Neural cell (in vitro differentiated cells): ENCODE data around the gene NCBP3. TPM values are rescaled to one million over a fixed set of nuclear protein-coding genes. Genes with fewer than 3 reads are reported as not detected.

ENCODE experiments used
- H2AFZ ChIP-seq: fragments of 200-600, 300-800 bp; sonication (generic), shearing (Covaris generic); 2 replicates; pipeline ENCODE4 v1.6.0; 2014; ENCODE audit warnings: low read depth, mild to moderate bottlenecking, antibody characterized with exemption, low read length, moderate library complexity
- H3F3A ChIP-seq: fragments of 200-600 bp; shearing (Covaris generic); 2 replicates; pipeline ENCODE4 v1.6.1; 2016; ENCODE audit warnings: mild to moderate bottlenecking, moderate library complexity, mixed read lengths, antibody characterized with exemption, low read length; ENCODE audit not compliant: insufficient read depth, poor library complexity, severe bottlenecking
- H3K27ac ChIP-seq: fragments of 200-600, 300-800 bp; sonication (generic), shearing (Covaris generic); 2 replicates; pipeline ENCODE4 v1.5.1; 2014; ENCODE audit warnings: mild to moderate bottlenecking, low read length, moderate library complexity
- H3K27me3 ChIP-seq: fragments of 300-800, 200-600 bp; sonication (generic), shearing (Covaris generic); 2 replicates; pipeline ENCODE4 v1.6.0; 2014; ENCODE audit warnings: mild to moderate bottlenecking, low read depth, low read length, moderate library complexity; ENCODE audit not compliant: insufficient read depth
- H3K36me3 ChIP-seq: fragments of 300-800, 200-600 bp; sonication (generic), shearing (Covaris generic); 2 replicates; pipeline ENCODE4 v1.5.1; 2014; ENCODE audit warnings: mild to moderate bottlenecking, antibody characterized with exemption, low read length, moderate library complexity; ENCODE audit not compliant: insufficient read depth
- H3K4me2 ChIP-seq: fragments of 300-800, 200-600 bp; sonication (generic), shearing (Covaris generic); 2 replicates; pipeline ENCODE4 v1.6.0; 2014; ENCODE audit warnings: mild to moderate bottlenecking, low read length
- H3K4me3 ChIP-seq: fragments of 300-800, 200-600 bp; sonication (generic), shearing (Covaris generic); 2 replicates; pipeline ENCODE4 v1.5.1; 2014; ENCODE audit warnings: mild to moderate bottlenecking, low read length, moderate library complexity
- H3K79me2 ChIP-seq: fragments of 200-600 bp; shearing (Covaris generic); replicated peaks from 2 replicates; pipeline ENCODE4 v1.6.0; 2014; ENCODE audit warnings: mild to moderate bottlenecking, low read length, moderate library complexity; ENCODE audit not compliant: insufficient read depth
- H3K9ac ChIP-seq: fragments of 300-800, 200-600 bp; sonication (generic), shearing (Covaris generic); 2 replicates; pipeline ENCODE4 v1.6.1; 2016; ENCODE audit warnings: mild to moderate bottlenecking, low read length, mixed read lengths
- H3K9me2 ChIP-seq: fragments of 200-600 bp; shearing (Covaris generic); 2 replicates; pipeline ENCODE4 v1.6.1; 2016; ENCODE audit warnings: mild to moderate bottlenecking, low read length, mixed read lengths; ENCODE audit not compliant: insufficient read depth
- H3K9me3 ChIP-seq: fragments of 200-600, 300-800 bp; sonication (generic), shearing (Covaris generic); 2 replicates; pipeline ENCODE4 v1.6.1; 2016; ENCODE audit warnings: mild to moderate bottlenecking, mixed run types, low read length, moderate library complexity, mixed read lengths
- H4K20me1 ChIP-seq: fragments of 200-600 bp; shearing (Covaris generic); 2 replicates; pipeline ENCODE4 v1.6.1; 2016; ENCODE audit warnings: mild to moderate bottlenecking, mixed run types; ENCODE audit not compliant: insufficient read depth
- EP300 ChIP-seq: fragments of 450-650 bp; conservative IDR thresholded peaks from 2 replicates; pipeline ENCODE4 v1.6.1; 2014; ENCODE audit warnings: antibody characterized with exemption, mild to moderate bottlenecking, moderate library complexity; ENCODE audit not compliant: poor library complexity, severe bottlenecking
- EZH2 ChIP-seq: fragments of 200-600, 300-800 bp; shearing (Covaris generic), sonication (generic); IDR thresholded peaks from 2 replicates; pipeline ENCODE4 v1.6.1; 2014; ENCODE audit warnings: antibody characterized with exemption, low read length, borderline replicate concordance, mild to moderate bottlenecking; ENCODE audit not compliant: insufficient read depth, poor library complexity, severe bottlenecking
- MXI1 ChIP-seq: fragments of 450-650 bp; conservative IDR thresholded peaks from 2 replicates; pipeline ENCODE4 v1.6.1; 2014; ENCODE audit warnings: antibody characterized with exemption, mild to moderate bottlenecking; ENCODE audit not compliant: poor library complexity, severe bottlenecking
- POLR2AphosphoS5 ChIP-seq: IDR thresholded peaks from 2 replicates; pipeline ENCODE4 v1.6.1; 2012
- RAD21 ChIP-seq: fragments of 450-650 bp; conservative IDR thresholded peaks from 2 replicates; pipeline ENCODE4 v1.6.1; 2014; ENCODE audit warnings: antibody characterized with exemption, mild to moderate bottlenecking, moderate library complexity
- SMC3 ChIP-seq: fragments of 450-650 bp; conservative IDR thresholded peaks from 2 replicates; pipeline ENCODE4 v1.6.1; 2014; ENCODE audit warnings: antibody characterized with exemption, mild to moderate bottlenecking, moderate library complexity; ENCODE audit not compliant: poor library complexity
- TAF1 ChIP-seq: IDR thresholded peaks from 2 replicates; pipeline ENCODE4 v1.6.1; 2012; ENCODE audit warnings: low read depth
- polyA plus RNA-seq: library from polyadenylated mRNA; depleted of rRNA; stranded (reverse); fragments of >200 nt; gene quantifications from 2 replicates; pipeline ENCODE4 v1.2.3, GENCODE V29; 2014
- TF ChIP-seq, protein P1 (sequence below): IDR thresholded peaks from 2 replicates; pipeline ENCODE4 v1.6.1; 2012; ENCODE audit warnings: borderline replicate concordance
- TF ChIP-seq, protein P2 (sequence below): fragments of 450-650 bp; IDR thresholded peaks from 2 replicates; pipeline ENCODE4 v1.5.1; 2014; ENCODE audit warnings: antibody characterized with exemption, mild to moderate bottlenecking, moderate library complexity; ENCODE audit not compliant: poor library complexity, severe bottlenecking

Gene NCBP3
- polyA plus RNA-seq, 1 donor from 2014 or later: 132 TPM

DNA sequence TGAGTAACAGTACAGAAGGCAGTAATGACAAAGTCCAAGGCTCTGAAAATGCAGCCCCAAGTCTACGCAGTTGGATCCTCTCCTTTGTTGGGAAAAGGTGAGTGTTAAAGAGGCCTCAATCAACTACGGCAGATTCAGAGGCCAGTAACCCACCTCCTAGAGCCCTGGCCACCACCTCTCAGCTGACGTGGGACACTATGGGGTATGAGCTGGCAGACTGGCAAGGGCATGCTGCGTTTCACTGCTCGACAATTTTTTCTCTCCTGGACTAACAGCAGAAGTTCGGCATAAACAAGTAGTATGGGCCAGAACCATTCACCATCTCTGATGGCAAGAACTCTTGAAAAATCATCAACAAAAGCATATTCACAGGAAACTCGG is 17.2 kb downstream of the NCBP3 start:
- no peaks in the 10 kb centered on the region for H3K9me3 ChIP-seq
- no peak overlapping the region for H3K27ac ChIP-seq
- no peak overlapping the region for H2AFZ ChIP-seq
- no peaks in the 10 kb centered on the region for H3K27me3 ChIP-seq
- H3K79me2 ChIP-seq: no peaks in the 10 kb centered on the region
- no peak overlapping the region for H3K9ac ChIP-seq
- no peaks in the 10 kb centered on the region for H3F3A ChIP-seq
- H4K20me1 ChIP-seq: peaks cover 4% of the 10 kb centered on the region
- H3K9me2 ChIP-seq: no peaks in the 10 kb centered on the region
- no peaks in the 10 kb centered on the region for H3K36me3 ChIP-seq
- no peak overlapping the region for H3K4me3 ChIP-seq
- no peak overlapping the region for H3K4me2 ChIP-seq
- TF ChIP-seq, protein P1, sequence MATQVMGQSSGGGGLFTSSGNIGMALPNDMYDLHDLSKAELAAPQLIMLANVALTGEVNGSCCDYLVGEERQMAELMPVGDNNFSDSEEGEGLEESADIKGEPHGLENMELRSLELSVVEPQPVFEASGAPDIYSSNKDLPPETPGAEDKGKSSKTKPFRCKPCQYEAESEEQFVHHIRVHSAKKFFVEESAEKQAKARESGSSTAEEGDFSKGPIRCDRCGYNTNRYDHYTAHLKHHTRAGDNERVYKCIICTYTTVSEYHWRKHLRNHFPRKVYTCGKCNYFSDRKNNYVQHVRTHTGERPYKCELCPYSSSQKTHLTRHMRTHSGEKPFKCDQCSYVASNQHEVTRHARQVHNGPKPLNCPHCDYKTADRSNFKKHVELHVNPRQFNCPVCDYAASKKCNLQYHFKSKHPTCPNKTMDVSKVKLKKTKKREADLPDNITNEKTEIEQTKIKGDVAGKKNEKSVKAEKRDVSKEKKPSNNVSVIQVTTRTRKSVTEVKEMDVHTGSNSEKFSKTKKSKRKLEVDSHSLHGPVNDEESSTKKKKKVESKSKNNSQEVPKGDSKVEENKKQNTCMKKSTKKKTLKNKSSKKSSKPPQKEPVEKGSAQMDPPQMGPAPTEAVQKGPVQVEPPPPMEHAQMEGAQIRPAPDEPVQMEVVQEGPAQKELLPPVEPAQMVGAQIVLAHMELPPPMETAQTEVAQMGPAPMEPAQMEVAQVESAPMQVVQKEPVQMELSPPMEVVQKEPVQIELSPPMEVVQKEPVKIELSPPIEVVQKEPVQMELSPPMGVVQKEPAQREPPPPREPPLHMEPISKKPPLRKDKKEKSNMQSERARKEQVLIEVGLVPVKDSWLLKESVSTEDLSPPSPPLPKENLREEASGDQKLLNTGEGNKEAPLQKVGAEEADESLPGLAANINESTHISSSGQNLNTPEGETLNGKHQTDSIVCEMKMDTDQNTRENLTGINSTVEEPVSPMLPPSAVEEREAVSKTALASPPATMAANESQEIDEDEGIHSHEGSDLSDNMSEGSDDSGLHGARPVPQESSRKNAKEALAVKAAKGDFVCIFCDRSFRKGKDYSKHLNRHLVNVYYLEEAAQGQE: no peak
- TF ChIP-seq TAF1 (no peak), EZH2 (no peak), SMC3 (no peak), EP300 (no peak), POLR2AphosphoS5 (no peak), RAD21 (no peak), MXI1 (no peak)
- TF ChIP-seq, protein P2, sequence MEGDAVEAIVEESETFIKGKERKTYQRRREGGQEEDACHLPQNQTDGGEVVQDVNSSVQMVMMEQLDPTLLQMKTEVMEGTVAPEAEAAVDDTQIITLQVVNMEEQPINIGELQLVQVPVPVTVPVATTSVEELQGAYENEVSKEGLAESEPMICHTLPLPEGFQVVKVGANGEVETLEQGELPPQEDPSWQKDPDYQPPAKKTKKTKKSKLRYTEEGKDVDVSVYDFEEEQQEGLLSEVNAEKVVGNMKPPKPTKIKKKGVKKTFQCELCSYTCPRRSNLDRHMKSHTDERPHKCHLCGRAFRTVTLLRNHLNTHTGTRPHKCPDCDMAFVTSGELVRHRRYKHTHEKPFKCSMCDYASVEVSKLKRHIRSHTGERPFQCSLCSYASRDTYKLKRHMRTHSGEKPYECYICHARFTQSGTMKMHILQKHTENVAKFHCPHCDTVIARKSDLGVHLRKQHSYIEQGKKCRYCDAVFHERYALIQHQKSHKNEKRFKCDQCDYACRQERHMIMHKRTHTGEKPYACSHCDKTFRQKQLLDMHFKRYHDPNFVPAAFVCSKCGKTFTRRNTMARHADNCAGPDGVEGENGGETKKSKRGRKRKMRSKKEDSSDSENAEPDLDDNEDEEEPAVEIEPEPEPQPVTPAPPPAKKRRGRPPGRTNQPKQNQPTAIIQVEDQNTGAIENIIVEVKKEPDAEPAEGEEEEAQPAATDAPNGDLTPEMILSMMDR: no peak

DNA sequence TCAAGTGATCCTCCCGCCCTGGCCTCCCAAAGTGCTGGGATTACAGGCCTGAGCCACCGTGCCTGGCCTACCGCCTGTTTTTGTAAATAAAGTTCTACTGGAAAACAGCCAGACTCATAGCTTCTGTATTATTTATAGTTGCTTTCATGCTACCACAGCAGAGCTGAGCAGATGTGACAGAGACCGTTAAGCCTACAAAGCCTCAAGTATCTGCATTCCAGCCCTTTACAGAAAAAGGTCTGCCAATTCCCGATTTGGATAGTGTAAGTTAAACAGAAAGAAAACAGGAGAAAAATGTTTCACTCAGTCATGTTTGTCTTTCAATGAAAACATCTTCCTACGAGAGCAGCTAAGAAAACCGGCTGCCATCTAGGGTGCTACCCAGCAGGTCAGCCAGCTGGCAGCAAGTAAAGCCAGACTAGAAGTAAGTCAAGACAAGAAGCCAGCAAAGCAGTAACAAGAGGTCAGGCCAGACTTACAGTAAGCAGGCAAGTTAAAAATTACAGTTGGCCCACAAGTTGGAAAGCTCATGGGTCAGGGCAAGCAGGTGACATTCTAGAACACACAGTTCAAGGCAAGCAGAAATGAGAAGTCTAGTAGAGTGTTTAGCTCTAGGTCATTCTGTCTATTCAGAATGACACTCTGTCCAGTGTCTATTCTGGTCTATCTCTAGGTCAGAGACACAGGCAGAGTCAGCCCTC is 17.7 kb downstream of the NCBP3 start:
- Histone ChIP-seq H3K9me3 (no peaks in the 10 kb centered on the region), H3K4me2 (no peak overlapping the region), H3K27ac (no peak overlapping the region), H3K79me2 (no peaks in the 10 kb centered on the region), H3K9ac (no peak overlapping the region), H3K27me3 (no peaks in the 10 kb centered on the region), H3F3A (no peaks in the 10 kb centered on the region), H2AFZ (no peak overlapping the region), H4K20me1 (peaks cover 4% of the 10 kb centered on the region), H3K9me2 (no peaks in the 10 kb centered on the region), H3K36me3 (no peaks in the 10 kb centered on the region), H3K4me3 (no peak overlapping the region)
- TF ChIP-seq TAF1 (no peak), SMC3 (no peak), EZH2 (no peak), POLR2AphosphoS5 (no peak), EP300 (no peak)
- TF ChIP-seq, protein P2: no peak
